Astrocyte (in vitro differentiated cells and primary cell): Measurements from ENCODE around the gene PHAF1. TPM values are rescaled to one million over a fixed set of nuclear protein-coding genes. Genes with fewer than 3 reads are reported as not detected.

ENCODE experiments used
- DNase-seq: peaks from one replicate; pipeline ENCODE4 v3.0.0-alpha.2; 2010; ENCODE audit warnings: low read depth
- FAIRE-seq: peaks from 2 replicates; lab custom pipeline; 2011; peaks lifted over from hg19 to GRCh38; lab: Jason Lieb, UNC
- H2AFZ ChIP-seq: 2 replicates; pipeline ENCODE4 v1.6.0; 2012; ENCODE audit warnings: low read depth, low read length, inconsistent platforms
- H3K27ac ChIP-seq: 2 replicates; pipeline ENCODE4 v1.5.1; 2011; ENCODE audit warnings: low read depth, low read length, inconsistent platforms
- H3K27me3 ChIP-seq: 2 replicates; pipeline ENCODE4 v1.6.0; 2011; ENCODE audit warnings: low read length, inconsistent platforms; ENCODE audit not compliant: insufficient read depth
- H3K36me3 ChIP-seq: 2 replicates; pipeline ENCODE4 v1.5.1; 2011; ENCODE audit warnings: low read length, inconsistent platforms; ENCODE audit not compliant: insufficient read depth
- H3K4me1 ChIP-seq: 2 replicates; pipeline ENCODE4 v1.5.1; 2011; ENCODE audit warnings: low read length, inconsistent platforms; ENCODE audit not compliant: insufficient read depth
- H3K4me2 ChIP-seq: 2 replicates; pipeline ENCODE4 v1.6.0; 2012; ENCODE audit warnings: low read length, inconsistent platforms
- H3K4me3 ChIP-seq: 2 replicates; pipeline ENCODE4 v1.5.1; 2011; ENCODE audit warnings: low read depth, mild to moderate bottlenecking, low read length, inconsistent platforms; ENCODE audit not compliant: insufficient read depth
- H3K79me2 ChIP-seq: 2 replicates; pipeline ENCODE4 v1.6.0; 2012; ENCODE audit warnings: mild to moderate bottlenecking, low read length, inconsistent platforms; ENCODE audit not compliant: insufficient read depth
- H3K9ac ChIP-seq: 2 replicates; pipeline ENCODE4 v1.6.0; 2012; ENCODE audit warnings: mild to moderate bottlenecking, low read length, inconsistent platforms
- H3K9me3 ChIP-seq: 2 replicates; pipeline ENCODE4 v1.5.1; 2012; ENCODE audit warnings: low read depth, mild to moderate bottlenecking, low read length, inconsistent platforms; ENCODE audit not compliant: insufficient read depth
- H4K20me1 ChIP-seq: 2 replicates; pipeline ENCODE4 v1.6.0; 2012; ENCODE audit warnings: low read length, inconsistent platforms; ENCODE audit not compliant: insufficient read depth
- H3K27ac Mint-ChIP-seq: one replicate; pipeline ENCODE4 v1.8.0; 2021; ENCODE audit warnings: mild to moderate bottlenecking, mixed read lengths; ENCODE audit not compliant: unreplicated experiment
- H3K27me3 Mint-ChIP-seq: one replicate; pipeline ENCODE4 v1.8.0; 2021; ENCODE audit warnings: low read depth, mixed read lengths; ENCODE audit not compliant: unreplicated experiment
- H3K36me3 Mint-ChIP-seq: one replicate; pipeline ENCODE4 v1.8.0; 2021; ENCODE audit warnings: low read depth, mixed read lengths; ENCODE audit not compliant: unreplicated experiment
- H3K4me1 Mint-ChIP-seq: one replicate; pipeline ENCODE4 v1.8.0; 2021; ENCODE audit warnings: low read depth, mixed read lengths; ENCODE audit not compliant: unreplicated experiment
- H3K4me3 Mint-ChIP-seq: one replicate; pipeline ENCODE4 v1.8.0; 2021; ENCODE audit warnings: mild to moderate bottlenecking, moderate library complexity, mixed read lengths; ENCODE audit not compliant: unreplicated experiment
- H3K9me3 Mint-ChIP-seq: one replicate; pipeline ENCODE4 v1.8.0; 2021; ENCODE audit warnings: mild to moderate bottlenecking, mixed read lengths; ENCODE audit not compliant: unreplicated experiment
- CTCF ChIP-seq: IDR thresholded peaks from 2 replicates; pipeline ENCODE4 v1.5.1; 2011; ENCODE audit warnings: low read depth, mild to moderate bottlenecking, inconsistent platforms, low read length, moderate library complexity; ENCODE audit not compliant: insufficient read depth
- EZH2 ChIP-seq: IDR thresholded peaks from 2 replicates; pipeline ENCODE4 v1.6.1; 2012; ENCODE audit warnings: mild to moderate bottlenecking, low read length, inconsistent platforms; ENCODE audit not compliant: insufficient read depth
- total RNA-seq: library from RNA; stranded (reverse); gene quantifications from 2 replicates; pipeline ENCODE4 v1.2.1, GENCODE V29; 2021

The PHAF1 gene
- total RNA-seq, 1 donor from 2014 or later: 17.1 TPM

- peaks cover 68% of the 10 kb centered on the region for H3K27me3 ChIP-seq
- peaks cover 31% of the 10 kb centered on the region for H4K20me1 ChIP-seq
- TF ChIP-seq CTCF: no peak
- TF ChIP-seq EZH2: no peak
- H3K36me3 ChIP-seq: no peaks in the 10 kb centered on the region
- Mint-ChIP-seq H3K9me3 (peaks cover 5% of the 10 kb centered on the region), H3K4me1 (peaks cover 10% of the 10 kb centered on the region), H3K4me3 (no peak overlapping the region), H3K27me3 (peaks cover 52% of the 10 kb centered on the region), H3K36me3 (peaks cover 2% of the 10 kb centered on the region), H3K27ac (no peak overlapping the region)
- no peak overlapping the region for H3K4me3 ChIP-seq
- H3K9ac ChIP-seq: no peak overlapping the region
- no peak overlapping the region for H3K4me2 ChIP-seq
- H3K9me3 ChIP-seq: no peaks in the 10 kb centered on the region
- FAIRE-seq (no peak), DNase-seq (no peak)
- H2AFZ ChIP-seq: no peak overlapping the region
- no peaks in the 10 kb centered on the region for H3K79me2 ChIP-seq
- peaks cover 29% of the 10 kb centered on the region for H3K4me1 ChIP-seq
- H3K27ac ChIP-seq: no peak overlapping the region
Observed at GRCh38 chr16:67166110-67166547, 56.4 kb downstream of the PHAF1 start.

GRCh38 chr16:67166598-67167168 lies 56.9 kb downstream of the PHAF1 start:
- H3K79me2 ChIP-seq: no peaks in the 10 kb centered on the region
- Mint-ChIP-seq H3K4me1 (peaks cover 16% of the 10 kb centered on the region), H3K27ac (no peak overlapping the region), H3K27me3 (peaks cover 51% of the 10 kb centered on the region), H3K9me3 (peaks cover 5% of the 10 kb centered on the region), H3K4me3 (no peak overlapping the region), H3K36me3 (peaks cover 4% of the 10 kb centered on the region)
- no peak overlapping the region for H3K9ac ChIP-seq
- no peak for DNase-seq
- H4K20me1 ChIP-seq: peaks cover 26% of the 10 kb centered on the region
- peaks cover 63% of the 10 kb centered on the region for H3K27me3 ChIP-seq
- H3K4me1 ChIP-seq: peaks cover 34% of the 10 kb centered on the region
- H3K4me2 ChIP-seq: no peak overlapping the region
- peak; percentile 39 for TF ChIP-seq EZH2
- TF ChIP-seq CTCF: no peak
- FAIRE-seq: no peak
- H2AFZ ChIP-seq: no peak overlapping the region
- no peak overlapping the region for H3K4me3 ChIP-seq
- no peak overlapping the region for H3K27ac ChIP-seq
- no peaks in the 10 kb centered on the region for H3K36me3 ChIP-seq
- no peaks in the 10 kb centered on the region for H3K9me3 ChIP-seq

- no peak for DNase-seq
- no peak overlapping the region for H3K4me3 Mint-ChIP-seq
- FAIRE-seq: no peak
- Histone ChIP-seq H3K4me2 (no peak overlapping the region), H2AFZ (no peak overlapping the region), H4K20me1 (peaks cover 18% of the 10 kb centered on the region), H3K9ac (no peak overlapping the region), H3K79me2 (no peaks in the 10 kb centered on the region), H3K4me3 (no peak overlapping the region), H3K27me3 (peaks cover 55% of the 10 kb centered on the region), H3K36me3 (no peaks in the 10 kb centered on the region), H3K9me3 (no peaks in the 10 kb centered on the region), H3K27ac (no peak overlapping the region), H3K4me1 (peaks cover 31% of the 10 kb centered on the region)
- peaks cover 18% of the 10 kb centered on the region for H3K4me1 Mint-ChIP-seq
- peaks cover 7% of the 10 kb centered on the region for H3K36me3 Mint-ChIP-seq
- H3K9me3 Mint-ChIP-seq: no peaks in the 10 kb centered on the region
- no peak overlapping the region for H3K27ac Mint-ChIP-seq
- TF ChIP-seq CTCF (no peak), EZH2 (no peak)
- H3K27me3 Mint-ChIP-seq: peaks cover 44% of the 10 kb centered on the region
Observed at GRCh38 chr16:67167588-67167987, 57.8 kb downstream of the PHAF1 start.
